LHCN-M2 (cell line): ENCODE measurements around the gene PTPRM. TPM values are rescaled to one million over a fixed set of nuclear protein-coding genes. Genes with fewer than 3 reads are reported as not detected.
A peak's percentile ranks its signal among the peaks of the same experiment; 100 is the strongest.

Experiments used
- DNase-seq: peaks from one replicate; pipeline ENCODE4 v3.0.0-alpha.2; 2012; ENCODE audit warnings: low read depth
- total RNA-seq: library from RNA; depleted of rRNA; stranded (reverse); fragments of >200 nt; gene quantifications from 2 replicates; pipeline ENCODE4 v1.2.3, GENCODE V29; 2014

The PTPRM gene
- total RNA-seq, 1 experiment from 2014 or later = 28.1 TPM

GRCh38 chr18:8001711-8002301 is 434.7 kb downstream of the PTPRM start:
- DNase-seq = peak; percentile 36

GRCh38 chr18:8003878-8004675 is 437.0 kb downstream of the PTPRM start:
- DNase-seq = no peak

GRCh38 chr18:8004792-8005191 is 437.7 kb downstream of the PTPRM start:
- DNase-seq = no peak

- DNase-seq = no peak
Observed at GRCh38 chr18:8005870-8006569, 438.9 kb downstream of the PTPRM start.

- DNase-seq = no peak
Observed at GRCh38 chr18:8006979-8007378, 439.9 kb downstream of the PTPRM start.

GRCh38 chr18:8008033-8008432 is 440.9 kb downstream of the PTPRM start:
- DNase-seq = no peak

GRCh38 chr18:8011361-8011760 is 444.2 kb downstream of the PTPRM start:
- no peak for DNase-seq

- no peak for DNase-seq
Observed at GRCh38 chr18:8011906-8012305, 444.8 kb downstream of the PTPRM start.

- no peak for DNase-seq
Observed at GRCh38 chr18:8018701-8019331, 451.7 kb downstream of the PTPRM start.

- no peak for DNase-seq
Observed at GRCh38 chr18:8019600-8019999, 452.5 kb downstream of the PTPRM start.

- no peak for DNase-seq
Observed at GRCh38 chr18:8020132-8020846, 453.2 kb downstream of the PTPRM start.

- DNase-seq = no peak
Observed at GRCh38 chr18:8029061-8029460, 461.9 kb downstream of the PTPRM start.

- DNase-seq = no peak
Observed at GRCh38 chr18:8029731-8030130, 462.6 kb downstream of the PTPRM start.

GRCh38 chr18:8030201-8030600 is 463.1 kb downstream of the PTPRM start:
- DNase-seq = no peak

- DNase-seq = no peak
Observed at GRCh38 chr18:8031496-8031895, 464.4 kb downstream of the PTPRM start.

GRCh38 chr18:8034674-8035073 is 467.6 kb downstream of the PTPRM start:
- DNase-seq = no peak

- no peak for DNase-seq
Observed at GRCh38 chr18:8036551-8036950, 469.4 kb downstream of the PTPRM start.

GRCh38 chr18:8037296-8037695 is 470.2 kb downstream of the PTPRM start:
- DNase-seq = no peak

- DNase-seq = no peak
Observed at GRCh38 chr18:8040021-8040420, 472.9 kb downstream of the PTPRM start.

- no peak for DNase-seq
Observed at GRCh38 chr18:8041526-8042111, 474.5 kb downstream of the PTPRM start.

GRCh38 chr18:8044004-8044403 is 476.9 kb downstream of the PTPRM start:
- no peak for DNase-seq
